Heart left ventricle (tissue), 16 donors: ENCODE results near the gene NT5C3B. TPM values are rescaled to one million over a fixed set of nuclear protein-coding genes. Genes with fewer than 3 reads are reported as not detected.
A peak's percentile ranks its signal among the peaks of the same experiment; 100 is the strongest.
"Not testable (repeated sequence)": the region's sequence is repeated elsewhere in the genome, so short reads cannot be mapped to it uniquely, and the experiment has no call there.

Experiments
- ATAC-seq, 4 donors: fragments of 200-7000 bp; cut with Tn5 transposase; one replicate each; pipeline ENCODE4 v1.9.1; 2020 to 2022; ENCODE audit warnings: moderate library complexity in 4 of 4, mild to moderate bottlenecking in 3 of 4, moderate number of reproducible peaks in 1 of 4
- DNase-seq, 5 donors: peaks; one replicate each; pipeline ENCODE4 v3.0.0-alpha.2; 2020
- H3K27ac ChIP-seq, 12 donors: fragments of 200-600 bp; sonication (generic) in 4 of 12; one replicate each; pipeline versions ENCODE4 v1.5.0 to v1.8.0; 2016 to 2022; ENCODE audit warnings: mild to moderate bottlenecking in 2 of 12
- H3K27me3 ChIP-seq, 9 donors: fragments of 200-600 bp; sonication (generic) in 2 of 9; one replicate each; pipeline versions ENCODE4 v1.5.1 to v1.8.0; 2016 to 2022; ENCODE audit warnings: mild to moderate bottlenecking in 3 of 9
- H3K36me3 ChIP-seq, 9 donors: fragments of 200-600 bp; sonication (generic) in 2 of 9; one replicate each; pipeline versions ENCODE4 v1.5.0 to v1.8.0; 2018 to 2022; ENCODE audit warnings: mild to moderate bottlenecking in 2 of 9
- H3K4me1 ChIP-seq, 12 donors: fragments of 200-600 bp; sonication (generic) in 4 of 12; one replicate each; pipeline versions ENCODE4 v1.5.0 to v1.8.0; 2016 to 2022; ENCODE audit warnings: mild to moderate bottlenecking in 3 of 12
- H3K4me3 ChIP-seq, 12 donors: fragments of 200-600 bp; sonication (generic) in 4 of 12; one replicate each; pipeline versions ENCODE4 v1.5.0 to v1.8.0; 2017 to 2022; ENCODE audit warnings: mild to moderate bottlenecking in 9 of 12, moderate library complexity in 4 of 12
- H3K9me3 ChIP-seq, 12 donors: fragments of 200-600 bp; sonication (generic) in 4 of 12; one replicate each; pipeline versions ENCODE4 v1.5.0 to v1.8.0; 2016 to 2022; ENCODE audit warnings: mild to moderate bottlenecking in 1 of 12
- POLR2A ChIP-seq, 2 donors: fragments of 450-650 bp; IDR thresholded peaks; one replicate each; pipeline ENCODE4 v1.6.1; 2017; ENCODE audit warnings: antibody characterized with exemption in 2 of 2, mild to moderate bottlenecking in 2 of 2, moderate library complexity in 2 of 2
- WGBS, 4 donors: extraction: QIAGEN DNeasy Blood & Tissue Kit in 2 of 4; methylation state at CpG; one replicate each; pipeline versions ENCODE4 v1.1.5 to v1.1.7; 2013 to 2018; 5-methylcytosine and 5-hydroxymethylcytosine counted together
- intact Hi-C, 10 donors: fragments of 100-400 bp; cut with DNase I; formaldehyde crosslinking; loops; one replicate each; pipeline versions ENCODE4 v1.11.1 to v1.14.2; 2022
- polyA plus RNA-seq, 2 donors: library from polyadenylated mRNA; stranded (reverse); fragments of 200-250 nt; gene quantifications; one replicate each; pipeline ENCODE4 v1.2.3, GENCODE V29; 2013
- total RNA-seq, 9 donors: library from RNA; depleted of rRNA in 2 of 9; stranded (reverse); fragments of >200 nt in 2 of 9; fragmentation: NEBNext Ultra II Directional in 3 of 9; extraction: Animal tissue kit (Norgen Biotek cat#: 25700) in 3 of 9; gene quantifications; one replicate each; pipeline versions ENCODE4 v1.1.0 to v1.2.4, GENCODE V29; 2016 to 2023
- TF ChIP-seq, protein P1 (sequence below), 12 donors: fragments of 200-600 bp; sonication (generic) in 4 of 12; IDR thresholded peaks; one replicate each; pipeline versions ENCODE4 v1.5.0 to v1.8.0; 2018 to 2022; ENCODE audit warnings: antibody characterized with exemption in 12 of 12, mild to moderate bottlenecking in 5 of 12
- donor health status: ischemic (EF 13 %, LVEDD 7.1; RV severe dilation, severe dysfunction).
- donor health status: healthy with polysubstance abuse.
- donor health status: DM: no; HTN: yes; CAD: no.
- donor health status: DM: no; HTN: no; CAD: no.
- donor health status: ischemic (EF 25% LVEDD 6.9; RV normal size, moderate dysfunction).
- donor health status: ischemic (EF 25% LVEDD 5.7; RV mildly dilated, moderate dysfunction).
- donor health status: healthy.
- donor health status: DM: yes; HTN: yes; CAD: no.
- donor health status: ischemic (EF 35%, LVEDD 5.7; RV mildly dilated, moderate dysfunction).
- donor health status: nonischemic (EF 11% LVEDD 7.7; RV severe dilation, severe dysfunction).
- donor health status: DM: yes; HTN: yes; CAD: no.
- donor health status: PGD.
- donor health status: ischemic (EF 29% LVEDD 5.4; RV normal size, mild dysfunction).
- donor health status: nonischemic (EF 23%, LVEDD 6.1; RV moderate dilation, normal function).

The NT5C3B gene
- total and polyA plus RNA-seq, 11 donors, result 16.0 to 50.9 (median 25.2) TPM

DNA sequence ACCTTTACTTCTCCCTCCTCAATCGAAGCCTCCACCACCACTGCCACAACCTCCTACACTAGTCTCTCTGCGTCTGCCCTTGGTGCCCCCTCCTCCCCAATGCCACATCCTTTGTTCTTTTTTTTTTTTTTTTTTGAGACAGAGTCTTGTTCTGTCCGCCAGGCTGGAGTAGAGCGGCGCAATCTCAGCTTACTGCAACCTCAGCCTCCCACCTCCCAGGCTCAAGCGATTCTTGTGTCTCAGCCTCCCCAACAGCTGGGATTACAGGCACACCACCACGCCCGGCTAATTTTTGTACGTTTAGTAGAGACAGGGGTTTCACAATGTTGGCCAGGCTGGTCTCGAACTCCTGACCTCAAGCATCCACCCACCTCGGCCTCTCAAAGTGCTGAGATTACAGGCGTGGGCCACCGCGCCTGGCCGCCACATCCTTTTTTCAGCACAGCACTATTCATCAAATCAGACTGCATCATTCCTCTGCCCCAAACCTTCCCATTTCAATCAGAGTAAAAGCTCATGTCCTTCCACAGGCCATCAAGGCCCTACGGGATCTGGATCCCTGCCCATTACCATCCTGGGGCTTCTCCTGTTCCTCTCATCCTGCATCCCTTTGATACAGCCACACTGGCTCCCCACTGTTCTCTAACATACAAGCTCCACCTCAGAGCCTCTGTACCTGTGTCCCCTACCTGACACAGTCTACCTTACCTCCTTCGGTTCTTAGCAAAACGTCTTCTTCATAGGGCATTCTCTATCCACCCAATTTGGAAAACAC lies 27.2 kb upstream of the NT5C3B start:
- H3K27ac ChIP-seq, result no peak overlapping the region
- peaks cover 0 to 52% (median 32%) of the 10 kb centered on the region in 12 donors for H3K4me1 ChIP-seq
- H3K4me3 ChIP-seq, result peak overlapping the region in 9 of 12 donors; percentile 77 to 100 (median 96)
- WGBS, 4 donors, result 73 to 82% (median 76%) methylated on average over 18 of the region's 18 CpGs
- ATAC-seq (no peak), DNase-seq (no peak)
- H3K27me3 ChIP-seq, result no peaks in the 10 kb centered on the region
- no peaks in the 10 kb centered on the region for H3K9me3 ChIP-seq
- TF ChIP-seq POLR2A (IDR thresholded peaks at IDR 0.05), result no peak
- TF ChIP-seq, protein P1, sequence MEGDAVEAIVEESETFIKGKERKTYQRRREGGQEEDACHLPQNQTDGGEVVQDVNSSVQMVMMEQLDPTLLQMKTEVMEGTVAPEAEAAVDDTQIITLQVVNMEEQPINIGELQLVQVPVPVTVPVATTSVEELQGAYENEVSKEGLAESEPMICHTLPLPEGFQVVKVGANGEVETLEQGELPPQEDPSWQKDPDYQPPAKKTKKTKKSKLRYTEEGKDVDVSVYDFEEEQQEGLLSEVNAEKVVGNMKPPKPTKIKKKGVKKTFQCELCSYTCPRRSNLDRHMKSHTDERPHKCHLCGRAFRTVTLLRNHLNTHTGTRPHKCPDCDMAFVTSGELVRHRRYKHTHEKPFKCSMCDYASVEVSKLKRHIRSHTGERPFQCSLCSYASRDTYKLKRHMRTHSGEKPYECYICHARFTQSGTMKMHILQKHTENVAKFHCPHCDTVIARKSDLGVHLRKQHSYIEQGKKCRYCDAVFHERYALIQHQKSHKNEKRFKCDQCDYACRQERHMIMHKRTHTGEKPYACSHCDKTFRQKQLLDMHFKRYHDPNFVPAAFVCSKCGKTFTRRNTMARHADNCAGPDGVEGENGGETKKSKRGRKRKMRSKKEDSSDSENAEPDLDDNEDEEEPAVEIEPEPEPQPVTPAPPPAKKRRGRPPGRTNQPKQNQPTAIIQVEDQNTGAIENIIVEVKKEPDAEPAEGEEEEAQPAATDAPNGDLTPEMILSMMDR (IDR thresholded peaks at IDR 0.05), result no peak
- H3K36me3 ChIP-seq, result peaks cover 0 to 20% (median 17%) of the 10 kb centered on the region in 9 donors
- intact Hi-C loops, result no loop called here

DNA sequence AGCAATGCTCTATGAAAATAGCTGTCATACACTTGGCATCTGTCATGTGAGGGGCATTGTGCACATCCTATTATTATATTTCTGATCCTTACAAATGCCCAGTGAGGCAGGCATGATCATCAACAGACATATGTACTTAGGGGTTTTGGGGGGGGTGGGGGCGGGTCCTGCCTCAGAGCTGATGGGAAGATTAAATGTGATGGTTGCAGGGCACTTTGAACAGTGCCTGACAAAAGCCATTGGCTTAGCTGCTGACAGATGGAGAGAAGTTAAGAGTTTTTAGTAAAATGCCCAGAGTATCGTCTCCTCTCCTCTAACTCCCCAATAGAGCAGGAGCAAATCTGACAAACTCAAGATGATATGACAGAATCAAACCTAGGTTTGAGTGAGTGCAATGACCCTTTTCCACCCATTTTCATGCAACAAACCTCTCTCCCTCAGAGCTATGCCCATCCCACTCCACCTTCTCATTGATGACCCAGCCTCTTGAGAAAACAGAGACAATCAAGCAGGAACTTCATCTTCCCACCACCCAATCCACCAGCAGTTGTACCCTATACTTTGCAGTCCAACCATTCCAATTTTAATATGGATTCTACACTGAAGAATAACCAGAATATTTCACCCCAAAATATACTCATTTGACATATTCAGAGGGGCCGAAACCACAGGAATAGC lies 24.4 kb upstream of the NT5C3B start:
- Histone ChIP-seq H3K4me3 (no peak overlapping the region), H3K36me3 (no peaks in the 10 kb centered on the region), H3K4me1 (peaks cover 0 to 49% (median 31%) of the 10 kb centered on the region in 12 donors), H3K27ac (no peak overlapping the region), H3K27me3 (no peaks in the 10 kb centered on the region), H3K9me3 (no peaks in the 10 kb centered on the region)
- no peak for ATAC-seq
- WGBS, 4 donors, result 64 to 76% (median 71%) methylated on average over 3 of the region's 3 CpGs
- DNase-seq, result no peak
- no peak for TF ChIP-seq POLR2A (IDR thresholded peaks at IDR 0.05)
- TF ChIP-seq, protein P1 (IDR thresholded peaks at IDR 0.05), result no peak
- intact Hi-C loops, result no loop called here

DNA sequence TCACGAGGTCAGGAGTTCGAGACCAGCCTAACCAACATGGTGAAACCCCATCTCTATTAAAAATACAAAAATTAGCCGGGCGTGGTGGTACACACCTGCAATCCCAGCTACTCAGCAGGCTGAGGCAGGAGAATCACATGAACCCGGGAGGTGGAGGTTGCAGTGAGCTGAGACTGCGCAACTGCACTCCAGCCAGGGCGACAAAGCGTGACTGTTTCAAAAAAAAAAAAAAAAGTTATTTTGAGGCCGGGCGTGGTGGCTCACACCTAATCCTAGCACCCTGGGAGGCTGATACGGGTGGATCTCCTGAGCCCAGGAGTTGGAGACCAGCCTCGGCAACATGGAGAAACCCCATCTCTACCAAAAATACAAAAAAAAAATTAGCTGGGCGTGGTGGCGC lies 15.3 kb upstream of the NT5C3B start:
- H3K27ac ChIP-seq, H3K4me3 ChIP-seq, ATAC-seq, H3K27me3 ChIP-seq, H3K9me3 ChIP-seq, intact Hi-C loops, DNase-seq: not testable (repeated sequence)
- Histone ChIP-seq H3K4me1 (peaks cover 0 to 21% (median 7%) of the 10 kb centered on the region in 12 donors), H3K36me3 (peaks cover 0 to 54% (median 24%) of the 10 kb centered on the region in 9 donors)
- WGBS, 4 donors, result 92 to 98% (median 95%) methylated on average over 13 to 14 of the region's 14 CpGs

DNA sequence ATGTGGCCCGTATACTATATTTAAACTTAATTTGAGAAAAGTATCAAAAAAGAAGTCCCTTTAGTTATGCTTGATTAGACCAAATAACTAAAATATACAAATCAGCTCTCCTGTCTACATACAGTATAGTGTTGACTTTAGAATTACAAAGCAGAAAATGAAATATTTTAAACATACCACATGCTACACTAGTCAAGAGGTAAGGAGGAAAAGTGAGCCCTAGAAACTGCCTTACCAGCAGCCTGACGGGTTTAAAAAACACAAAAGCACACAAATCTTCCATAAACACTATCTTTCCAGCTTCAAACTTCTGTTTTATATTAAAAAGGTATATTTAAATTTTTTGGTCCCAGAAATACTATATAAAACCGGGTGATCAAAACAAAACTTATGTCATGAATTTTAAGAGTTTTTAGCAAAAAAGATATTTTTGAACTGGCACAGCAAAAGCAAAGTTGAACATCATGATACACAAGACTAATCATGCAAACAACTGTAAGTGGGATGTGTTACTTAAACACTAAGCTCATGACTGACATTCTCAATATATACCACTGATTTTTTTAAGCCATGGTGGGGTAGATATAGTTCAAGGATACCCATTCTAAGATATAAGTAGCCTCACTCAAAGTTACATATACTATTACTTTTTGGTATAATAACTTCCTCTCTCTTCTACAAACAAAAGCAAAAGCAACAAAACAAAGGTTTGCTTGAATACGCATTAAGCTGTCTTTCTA lies 13.4 kb upstream of the NT5C3B start:
- H3K9me3 ChIP-seq, result no peaks in the 10 kb centered on the region
- no peak overlapping the region for H3K4me3 ChIP-seq
- peak overlapping the region in 3 of 12 donors; percentile 1 to 46 (median 38) for H3K27ac ChIP-seq
- intact Hi-C loops, result no loop called here
- no peak for ATAC-seq
- 72 to 84% (median 75%) methylated on average over 4 of the region's 4 CpGs for WGBS, 4 donors
- DNase-seq, result no peak
- TF ChIP-seq, protein P1 (IDR thresholded peaks at IDR 0.05), result no peak
- no peak for TF ChIP-seq POLR2A (IDR thresholded peaks at IDR 0.05)
- H3K36me3 ChIP-seq, result peaks cover 0 to 46% (median 17%) of the 10 kb centered on the region in 9 donors
- no peaks in the 10 kb centered on the region for H3K27me3 ChIP-seq
- H3K4me1 ChIP-seq, result peaks cover 0 to 21% (median 7%) of the 10 kb centered on the region in 12 donors
